ENCODE results near the gene POLR2E. TPM values are rescaled to one million over a fixed set of nuclear protein-coding genes. Genes with fewer than 3 reads are reported as not detected.

Gene POLR2E
- polyA plus RNA-seq, 3 donors: 183 to 222 (median 195) TPM

- peaks cover 0 to 4% (median 0%) of the 10 kb centered on the region in 7 donors for H3K9me3 Mint-ChIP-seq
- peak overlapping the region; percentile 6 to 92 (median 22) for H3K4me3 ChIP-seq (replicated peaks in 1 of 3; ENCODE audit: low read depth in 2 of 3, low read length in 3 of 3)
- peak overlapping the region; percentile 78 to 79 for H3K27ac ChIP-seq (ENCODE audit: low read depth in 1 of 2, low read length in 2 of 2)
- H2AFZ ChIP-seq (ENCODE audit: insufficient read depth, low read depth, low read length, poor library complexity, severe bottlenecking): no peak overlapping the region
- TF ChIP-seq CTCF (IDR thresholded peaks at IDR 0.05): no peak
- peaks cover 49 to 68% of the 10 kb centered on the region in 2 donors for H3K4me1 ChIP-seq (ENCODE audit: control insufficient read depth in 1 of 2, insufficient read depth in 2 of 2, low read length in 2 of 2)
- no peaks in the 10 kb centered on the region for H3K9me3 ChIP-seq (replicated peaks in 1 of 2; ENCODE audit: control insufficient read depth in 1 of 2, insufficient read depth in 1 of 2, low read length in 2 of 2)
- intact Hi-C loops (cut with micrococcal nuclease): loop anchor here in 1 of 2 donors (2.0 to 5.0 kb wide), 2 partner anchors 13 to 35 kb away; no protein-coding TSS in a partner anchor
- H3K36me3 Mint-ChIP-seq: peaks cover 30 to 39% of the 10 kb centered on the region in 2 donors
- H3K79me2 ChIP-seq (ENCODE audit: insufficient read depth, low read length): peaks cover 43% of the 10 kb centered on the region
- H3K4me3 Mint-ChIP-seq: peak overlapping the region; percentile 69 to 98
- WGBS (ENCODE audit: insufficient coverage): 46% methylated on average over 10 of the region's 22 CpGs
- H4K20me1 ChIP-seq (ENCODE audit: insufficient read depth, low read length): peaks cover 35% of the 10 kb centered on the region
- H3K4me2 ChIP-seq (replicated peaks; ENCODE audit: extremely low read depth, low read length, poor library complexity, severe bottlenecking): peak overlapping the region; percentile 87
- peak overlapping the region; percentile 49 for H3K9ac ChIP-seq (ENCODE audit: insufficient read depth, low read length, poor library complexity, severe bottlenecking)
- no peak for DNase-seq
- peaks cover 0 to 2% (median 1%) of the 10 kb centered on the region in 3 donors for H3K27me3 Mint-ChIP-seq (ENCODE audit: low read depth in 3 of 3)
- H3K27me3 ChIP-seq (ENCODE audit: control insufficient read depth in 2 of 2, insufficient read depth in 2 of 2, low read length in 2 of 2): no peaks in the 10 kb centered on the region
- peak overlapping the region; percentile 49 to 97 (median 95) for H3K27ac Mint-ChIP-seq
- H3K4me1 Mint-ChIP-seq: peaks cover 57% of the 10 kb centered on the region
- H3K36me3 ChIP-seq (replicated peaks in 1 of 2; ENCODE audit: control insufficient read depth in 1 of 2, insufficient read depth in 2 of 2, low read length in 2 of 2): peaks cover 24 to 29% of the 10 kb centered on the region in 2 donors
Measured at GRCh38 chr19:1037621-1038064, 57.5 kb downstream of the POLR2E start.

Other genes with a start within 250 kb of the POLR2E start
- gene ELANE, start 243.1 kb downstream of the POLR2E start, polyA plus RNA-seq: 1 to 10 TPM in 2 of 3 donors, under 1 TPM in 1; 0.61 to 2.0 (median 1.3) TPM
- 100 to 1,000 TPM; 272 to 862 (median 654) TPM for gene CFD, start 235.7 kb downstream of the POLR2E start, polyA plus RNA-seq
- gene MED16, start 202.2 kb downstream of the POLR2E start, polyA plus RNA-seq: 10 to 100 TPM; 20.7 to 37.4 (median 32.8) TPM
- gene RNU6-9, start 201.9 kb downstream of the POLR2E start, polyA plus RNA-seq: not detected
- gene R3HDM4, start 182.2 kb downstream of the POLR2E start, polyA plus RNA-seq: 10 to 100 TPM; 70.8 to 99.9 (median 78.7) TPM
- not detected for gene KISS1R, start 178.0 kb downstream of the POLR2E start, polyA plus RNA-seq
- 10 to 100 TPM in 1 of 3 donors, 1 to 10 TPM in 2; 2.1 to 41.6 (median 3.2) TPM for gene ARID3A, start 169.3 kb downstream of the POLR2E start, polyA plus RNA-seq
- gene WDR18, start 111.0 kb downstream of the POLR2E start, polyA plus RNA-seq: 10 to 100 TPM; 21.3 to 52.7 (median 49.9) TPM
- gene GRIN3B, start 95.0 kb downstream of the POLR2E start, polyA plus RNA-seq: under 1 TPM in 2 of 3 donors, not detected in 1; 0.13 to 0.27 TPM
- 100 to 1,000 TPM in 1 of 3 donors, 10 to 100 TPM in 2; 37.4 to 417 (median 45.0) TPM for gene TMEM259, start 74.3 kb downstream of the POLR2E start, polyA plus RNA-seq
- gene RNU6-2, start 73.9 kb downstream of the POLR2E start, polyA plus RNA-seq: not detected
- gene CNN2, start 68.8 kb downstream of the POLR2E start, polyA plus RNA-seq: 100 to 1,000 TPM in 2 of 3 donors, 10 to 100 TPM in 1; 69.9 to 213 (median 144) TPM
- 100 to 1,000 TPM in 1 of 3 donors, 1 to 10 TPM in 2; 1.7 to 104 (median 7.8) TPM for gene ABCA7, start 55.3 kb downstream of the POLR2E start, polyA plus RNA-seq
- 100 to 1,000 TPM; 108 to 308 (median 137) TPM for gene ARHGAP45, start 28.2 kb downstream of the POLR2E start, polyA plus RNA-seq
- 100 to 1,000 TPM; 459 to 508 (median 493) TPM for gene GPX4, start 8.6 kb upstream of the POLR2E start, polyA plus RNA-seq
- 10 to 100 TPM in 1 of 3 donors, 1 to 10 TPM in 1, under 1 TPM in 1; 0.71 to 75.0 (median 2.6) TPM for gene SBNO2, start 78.9 kb upstream of the POLR2E start, polyA plus RNA-seq
- gene STK11, start 110.4 kb upstream of the POLR2E start, polyA plus RNA-seq: 10 to 100 TPM in 2 of 3 donors, 1 to 10 TPM in 1; 6.2 to 72.1 (median 15.4) TPM
- not detected for gene CBARP, start 142.6 kb upstream of the POLR2E start, polyA plus RNA-seq
- gene ATP5F1D, start 146.4 kb upstream of the POLR2E start, polyA plus RNA-seq: 100 to 1,000 TPM; 122 to 160 (median 143) TPM
- 100 to 1,000 TPM in 1 of 3 donors, 10 to 100 TPM in 1, 1 to 10 TPM in 1; 5.6 to 301 (median 11.0) TPM for gene MIDN, start 153.2 kb upstream of the POLR2E start, polyA plus RNA-seq
- 100 to 1,000 TPM in 1 of 3 donors, 10 to 100 TPM in 2; 39.6 to 600 (median 51.1) TPM for gene CIRBP, start 174.0 kb upstream of the POLR2E start, polyA plus RNA-seq
- gene FAM174C, start 180.2 kb upstream of the POLR2E start, polyA plus RNA-seq: 10 to 100 TPM; 32.8 to 56.2 (median 40.0) TPM
- gene EFNA2, start 190.5 kb upstream of the POLR2E start, polyA plus RNA-seq: not detected